ENCODE data around the gene RAB29.

RAB29 gene

GRCh38 chr1:205719015-205719414 is 56.3 kb downstream of the RAB29 start:
- no peak for DNase-seq

Data from EL (cell line).